HG03175 (cell line): Measurements from ENCODE around the gene PHYH.
"Not testable (repeated sequence)": the region's sequence is repeated elsewhere in the genome, so short reads cannot be mapped to it uniquely, and the experiment has no call there.

Experiments used
- ATAC-seq: cut with Tn5 transposase; IDR thresholded peaks from one replicate; pipeline ENCODE4 v1.9.1; 2021; ENCODE audit warnings: mild to moderate bottlenecking, moderate library complexity; ENCODE audit not compliant: unreplicated experiment

Gene PHYH

DNA sequence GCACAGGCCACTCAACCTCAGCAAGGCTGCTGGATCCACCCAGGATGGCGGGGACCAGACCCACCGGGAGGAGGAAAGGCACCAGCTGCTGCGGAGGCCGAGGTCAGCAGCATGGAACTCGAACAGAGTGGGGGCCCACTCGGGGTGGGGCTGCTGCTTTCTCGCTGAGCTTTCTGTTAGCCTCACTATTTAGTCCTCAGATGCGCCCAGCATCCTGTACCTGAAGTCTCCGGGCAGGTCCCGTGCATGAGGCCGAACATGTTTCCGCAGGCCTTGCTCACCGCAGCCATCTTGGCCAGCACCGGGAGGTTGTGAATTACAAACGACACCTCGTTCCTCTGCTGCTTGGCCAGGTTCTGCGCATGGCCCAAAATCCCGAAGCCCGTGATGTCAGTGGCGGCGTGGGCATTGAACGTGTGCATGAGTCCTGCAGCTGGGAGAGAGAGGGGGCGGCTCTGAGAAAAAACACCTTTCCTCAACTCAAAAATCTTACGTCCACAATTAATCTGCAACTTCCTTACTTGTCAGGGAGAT, 22.8 kb upstream of the PHYH start:
- no peak for ATAC-seq

DNA sequence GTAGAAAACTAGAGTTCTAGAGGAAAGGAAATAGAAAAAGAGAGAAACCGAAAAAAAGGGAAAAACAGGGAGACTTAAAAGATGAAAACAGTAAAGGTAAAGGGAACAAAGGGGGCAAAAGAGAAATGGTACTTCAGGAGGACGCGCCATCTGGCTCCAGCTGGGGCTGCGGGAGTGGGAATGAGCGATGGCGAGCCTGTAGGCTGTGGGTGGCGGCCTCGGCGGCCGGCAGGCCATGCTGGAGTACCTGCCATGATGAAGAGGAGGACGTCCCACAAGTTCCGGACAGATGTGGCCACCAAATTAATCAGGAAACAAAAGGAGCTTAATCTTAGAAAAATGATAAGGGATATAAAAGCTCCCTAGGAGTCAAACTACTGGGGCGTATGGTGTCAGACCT, 21.7 kb upstream of the PHYH start:
- ATAC-seq: no peak

- ATAC-seq: no peak
These were observed 19.3 kb upstream of the PHYH start for GRCh38 chr10:13319166-13319565.

DNA sequence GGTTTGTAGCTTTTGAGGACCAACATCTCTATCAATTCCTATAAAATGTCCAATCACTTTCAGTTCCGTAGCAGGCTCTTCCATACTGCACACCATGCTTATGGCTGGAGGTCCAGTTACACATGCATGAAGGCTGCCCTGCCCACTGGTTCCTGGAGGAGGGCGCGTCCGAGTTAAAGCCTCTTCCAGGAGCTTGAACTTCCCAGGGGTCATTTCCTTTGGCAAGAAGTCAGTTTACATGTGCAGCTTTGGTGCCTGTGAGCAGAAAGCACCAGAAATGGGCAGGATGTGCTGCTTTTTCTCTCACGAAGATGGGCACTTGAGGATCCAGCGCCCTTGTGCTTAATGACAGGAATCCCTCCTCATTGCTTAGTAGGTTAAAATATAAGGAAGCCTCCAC, 17.6 kb upstream of the PHYH start:
- no peak for ATAC-seq

DNA sequence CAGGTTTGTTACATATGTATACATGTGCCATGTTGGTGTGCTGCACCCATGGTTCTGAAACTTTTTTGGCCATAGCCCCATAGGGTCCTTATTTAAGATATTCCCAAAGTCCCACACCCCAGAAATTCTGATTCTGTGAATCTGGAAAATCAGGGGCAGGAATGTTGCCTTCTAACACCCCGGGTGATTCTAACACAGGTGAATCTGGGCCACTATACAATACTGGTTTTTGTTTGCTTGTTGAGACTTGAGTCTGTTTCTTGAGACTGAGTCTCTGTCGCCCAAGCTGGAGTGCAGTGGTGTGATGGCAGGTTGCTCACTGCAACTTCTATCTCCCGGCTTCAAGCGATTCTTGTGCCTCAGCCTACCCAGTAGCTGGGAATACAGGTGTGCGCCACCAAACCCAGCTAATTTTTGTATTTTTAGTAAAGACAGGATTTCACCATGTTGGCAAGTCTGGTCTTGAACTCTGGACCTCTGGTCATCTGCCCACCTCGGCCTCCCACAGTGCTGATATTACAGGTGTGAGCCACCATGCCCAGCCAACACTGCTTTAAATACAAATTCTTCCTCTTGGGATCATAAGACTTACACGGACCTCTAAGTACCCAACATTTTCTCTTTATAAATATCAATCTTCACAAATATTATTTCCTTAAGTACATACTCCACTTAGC, 16.9 kb upstream of the PHYH start:
- no peak for ATAC-seq

- ATAC-seq: no peak
These were observed 15.5 kb upstream of the PHYH start for GRCh38 chr10:13315361-13315760.

DNA sequence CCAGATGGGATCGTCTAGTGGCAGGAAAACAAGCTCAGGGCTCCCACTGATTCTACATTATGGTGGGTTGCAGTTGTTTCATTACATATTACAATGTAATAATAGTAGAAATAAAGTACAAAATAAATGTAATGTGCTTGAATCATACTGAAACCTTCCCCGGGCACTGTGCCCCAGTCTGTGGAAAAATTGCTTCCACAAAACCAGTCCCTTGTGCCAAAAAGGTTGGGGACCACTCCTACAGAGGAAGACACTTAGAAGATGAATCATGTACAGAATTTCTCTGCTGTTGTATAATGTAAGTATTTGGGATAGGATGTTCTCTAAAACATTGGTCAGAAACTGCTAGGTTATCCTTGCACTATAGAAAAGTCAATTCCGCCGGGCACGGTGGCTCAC, 11.3 kb upstream of the PHYH start:
- ATAC-seq: no peak

GRCh38 chr10:13310518-13311176, 10.8 kb upstream of the PHYH start:
- ATAC-seq: no peak

GRCh38 chr10:13309792-13310191, 9.9 kb upstream of the PHYH start:
- ATAC-seq: no peak

- ATAC-seq: no peak
These were observed 8.2 kb upstream of the PHYH start for GRCh38 chr10:13308096-13308495.

GRCh38 chr10:13306103-13306502, 6.2 kb upstream of the PHYH start:
- ATAC-seq: no peak

DNA sequence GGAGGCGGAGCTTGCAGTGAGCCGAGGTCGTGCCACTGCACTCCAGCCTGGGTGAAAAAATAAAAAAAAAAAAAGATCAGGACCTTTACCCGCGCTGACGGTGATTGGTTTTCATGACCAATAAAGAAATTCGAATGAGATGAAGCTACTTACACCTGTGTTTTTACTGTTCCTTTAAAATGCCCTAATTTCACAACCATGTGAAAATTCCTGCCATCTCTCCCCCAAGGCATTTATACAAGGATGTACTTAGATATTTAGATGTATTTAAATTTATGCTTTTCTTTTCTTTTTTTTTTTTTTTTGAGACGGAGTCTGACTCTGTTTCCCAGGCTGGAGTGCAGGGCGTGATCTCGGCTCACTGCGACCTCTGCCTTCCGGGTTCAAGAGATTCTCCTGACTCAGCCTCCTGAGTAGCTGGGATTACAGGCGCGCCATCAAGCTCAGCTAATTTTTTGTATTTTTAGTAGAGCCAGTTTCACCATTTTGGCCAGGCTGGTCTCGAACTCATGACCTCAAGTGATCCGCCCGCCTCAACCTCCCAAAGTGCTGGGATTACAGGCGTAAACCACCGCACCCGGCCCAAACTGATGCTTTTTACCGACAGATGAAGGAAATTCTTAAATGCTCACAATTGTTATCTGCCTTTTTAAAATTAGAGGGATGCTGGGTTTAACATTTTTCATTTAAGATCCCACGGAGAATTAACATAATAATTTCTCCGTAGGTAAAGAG, 3.1 kb upstream of the PHYH start:
- ATAC-seq: no peak

- no peak for ATAC-seq
These were observed 972 bp downstream of the PHYH start for GRCh38 chr10:13298748-13299436.

DNA sequence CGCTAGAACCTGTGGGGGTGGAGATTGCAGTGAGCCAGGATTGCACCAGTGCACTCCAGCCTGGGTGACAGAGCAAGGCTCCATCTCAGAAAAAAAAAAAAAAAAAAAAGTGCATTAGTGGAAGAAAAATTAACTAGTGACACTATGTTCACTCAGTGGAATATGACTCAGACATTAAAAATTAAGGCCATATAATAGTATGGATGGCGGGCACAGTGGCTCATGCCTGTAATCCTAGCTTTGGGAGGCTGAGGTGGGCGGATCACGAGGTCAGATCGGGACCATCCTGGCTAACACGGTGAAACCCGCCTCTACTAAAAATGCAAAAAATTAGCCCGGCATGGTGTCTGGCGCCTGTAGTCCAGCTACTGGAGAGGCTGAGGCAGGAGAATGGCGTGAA, 3.4 kb downstream of the PHYH start:
- no peak for ATAC-seq

GRCh38 chr10:13294784-13295183, 5.1 kb downstream of the PHYH start:
- ATAC-seq: no peak

GRCh38 chr10:13291821-13292773, 7.8 kb downstream of the PHYH start:
- ATAC-seq: no peak

GRCh38 chr10:13291061-13291460, 8.8 kb downstream of the PHYH start:
- ATAC-seq: no peak

DNA sequence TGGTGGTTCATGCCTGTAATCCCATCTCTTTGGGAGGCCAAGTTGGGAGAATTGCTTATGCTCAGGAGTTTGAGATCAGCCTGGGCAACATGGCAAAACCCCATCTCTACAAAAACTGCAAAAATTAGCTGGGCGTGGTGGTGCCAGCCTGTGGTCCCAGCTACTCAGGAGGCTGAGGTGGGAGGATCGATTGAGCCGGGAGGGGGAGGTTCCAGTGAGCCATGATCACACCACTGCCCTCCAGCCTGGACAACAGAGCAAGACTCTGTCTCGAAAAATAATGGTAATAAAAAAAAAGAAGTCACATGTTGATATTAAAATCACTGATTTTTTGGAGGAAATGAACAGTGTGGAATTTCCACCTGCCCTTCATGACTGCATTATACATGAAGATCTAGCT, 15.8 kb downstream of the PHYH start:
- no peak for ATAC-seq

- ATAC-seq: not testable (repeated sequence)
These were observed 17.5 kb downstream of the PHYH start for GRCh38 chr10:13282348-13282747.

GRCh38 chr10:13276749-13277365, 23.0 kb downstream of the PHYH start:
- ATAC-seq: no peak
